Spinal cord (tissue), 10 donors: ENCODE measurements around the gene TECRL. TPM values are rescaled to one million over a fixed set of nuclear protein-coding genes. Genes with fewer than 3 reads are reported as not detected.

Experiments
- DNase-seq, 6 donors: peaks; one replicate each; pipeline versions ENCODE4 v3.0.0 to v3.0.0-alpha.2; 2013 to 2015; ENCODE audit warnings: low spot score in 6 of 6, low read depth in 4 of 6
- H3K27ac ChIP-seq: one replicate; pipeline ENCODE4 v1.5.1; 2013; ENCODE audit warnings: low read depth, low read length, control low read depth
- H3K27me3 ChIP-seq: one replicate; pipeline ENCODE4 v1.6.1; 2013; ENCODE audit warnings: low read length; ENCODE audit not compliant: control insufficient read depth, insufficient read depth
- H3K36me3 ChIP-seq: one replicate; pipeline ENCODE4 v1.6.1; 2013; ENCODE audit warnings: low read length; ENCODE audit not compliant: control insufficient read depth, insufficient read depth
- H3K4me1 ChIP-seq: one replicate; pipeline ENCODE4 v1.6.1; 2013; ENCODE audit warnings: low read length; ENCODE audit not compliant: control insufficient read depth, insufficient read depth
- H3K4me3 ChIP-seq: one replicate; pipeline ENCODE4 v1.5.1; 2013; ENCODE audit warnings: low read depth, low read length, control low read depth
- H3K9me3 ChIP-seq: one replicate; pipeline ENCODE4 v1.6.1; 2013; ENCODE audit warnings: low read length; ENCODE audit not compliant: control insufficient read depth, insufficient read depth
- WGBS: methylation state at CpG from one replicate; pipeline ENCODE4 v1.1.5; 2013; ENCODE audit warnings: missing lambda C conversion rate; ENCODE audit not compliant: insufficient coverage; 5-methylcytosine and 5-hydroxymethylcytosine counted together
- polyA plus RNA-seq, 2 donors: library from polyadenylated mRNA; unstranded; fragments of 120-200 nt; gene quantifications; one replicate each; pipeline ENCODE4 v1.2.1, GENCODE V29; 2013; ENCODE audit not compliant: insufficient read length in 2 of 2
- total RNA-seq, 2 donors: library from RNA; depleted of rRNA in 1 of 2; stranded (reverse); fragments of 120-200 nt in 1 of 2; fragments of >200 nt in 1 of 2; gene quantifications; one replicate each; pipeline versions ENCODE4 v1.2.3 to v1.2.4, GENCODE V29; 2013 to 2014
- donor health status: healthy.

The TECRL gene
- total and polyA plus RNA-seq, 4 donors: 0.06 to 0.08 TPM; not detected in 2

DNA sequence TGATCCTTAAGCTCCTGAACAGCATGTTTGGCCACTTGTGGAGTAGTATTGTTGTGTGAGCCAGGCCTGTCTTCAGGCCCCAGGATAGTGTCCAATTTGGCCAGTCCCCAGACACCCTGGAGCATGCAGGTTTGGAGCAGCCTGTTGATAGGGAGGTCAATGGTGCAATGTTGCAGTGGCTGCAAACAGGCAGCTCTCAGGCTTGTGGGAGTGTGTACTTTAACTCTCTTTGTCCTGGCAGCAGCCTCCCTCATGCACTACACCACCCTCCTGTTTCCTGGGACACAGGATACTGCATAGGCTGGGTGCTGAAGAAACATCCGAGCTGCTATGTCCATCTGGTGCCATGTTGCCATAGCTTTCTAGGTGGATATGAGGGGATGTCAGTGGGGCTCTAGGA lies 24.0 kb downstream of the TECRL start:
- Histone ChIP-seq H3K36me3 (no peaks in the 10 kb centered on the region), H3K27ac (no peak overlapping the region), H3K9me3 (no peaks in the 10 kb centered on the region), H3K4me3 (no peak overlapping the region), H3K27me3 (no peaks in the 10 kb centered on the region), H3K4me1 (no peaks in the 10 kb centered on the region)
- DNase-seq: peak in 1 of 6 donors; percentile 34
- no CpG with 5 or more reads among the region's 1 CpG for WGBS

DNA sequence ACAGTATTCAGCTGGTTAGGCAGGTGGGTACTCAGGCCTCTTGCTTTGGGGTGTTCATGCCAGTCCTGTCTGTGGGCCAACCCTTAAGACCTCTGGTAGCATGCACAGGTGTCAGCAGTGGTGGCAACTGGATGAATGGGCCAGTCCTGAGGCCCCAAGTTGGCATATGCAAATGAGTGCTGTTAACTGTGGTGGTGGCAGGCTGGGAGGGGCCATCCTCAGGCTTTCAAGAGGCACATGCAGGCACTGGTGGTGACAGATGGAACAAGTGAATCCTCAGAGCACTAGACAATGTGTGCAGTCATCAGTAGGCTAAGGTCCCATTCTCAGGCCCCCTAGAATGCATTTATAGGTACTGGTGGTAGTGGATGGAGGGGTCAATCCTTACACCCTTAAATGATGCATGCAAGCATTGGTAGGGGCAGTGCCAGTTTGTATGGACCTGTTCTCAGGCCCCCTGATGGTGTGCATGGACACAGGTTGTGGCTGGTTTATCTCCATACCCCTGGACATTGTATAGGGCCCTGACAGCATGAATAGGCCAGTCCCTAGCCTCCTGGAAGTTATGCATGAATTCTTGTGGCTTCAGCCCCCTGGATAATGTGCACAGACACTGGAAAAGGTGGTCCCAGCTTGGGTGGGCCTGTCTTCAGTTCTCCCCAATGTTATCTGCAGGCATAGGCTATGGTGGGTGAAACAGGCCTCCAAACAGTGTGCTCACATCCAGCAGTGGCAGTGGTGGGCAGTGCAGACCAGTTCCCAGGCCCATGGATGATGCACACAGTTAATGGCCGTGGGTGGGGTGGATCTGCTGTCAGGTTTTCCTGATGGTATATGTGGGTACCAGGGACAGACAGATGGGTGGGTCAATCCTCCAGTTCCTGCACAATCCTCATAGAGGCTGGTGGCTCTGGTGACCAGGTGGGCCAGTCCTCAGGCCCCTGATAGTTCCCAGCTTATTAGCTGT lies 24.7 kb downstream of the TECRL start:
- Histone ChIP-seq H3K9me3 (no peaks in the 10 kb centered on the region), H3K4me3 (no peak overlapping the region), H3K36me3 (no peaks in the 10 kb centered on the region), H3K4me1 (no peaks in the 10 kb centered on the region), H3K27me3 (no peaks in the 10 kb centered on the region), H3K27ac (no peak overlapping the region)
- DNase-seq: no peak
- 100% methylated on average over 1 of the region's 1 CpG for WGBS

GRCh38 chr4:64368741-64369140 lies 40.5 kb downstream of the TECRL start:
- no peaks in the 10 kb centered on the region for H3K4me1 ChIP-seq
- H3K27ac ChIP-seq: no peak overlapping the region
- H3K9me3 ChIP-seq: peaks cover 3% of the 10 kb centered on the region
- DNase-seq: no peak
- no CpG with 5 or more reads among the region's 1 CpG for WGBS
- no peaks in the 10 kb centered on the region for H3K27me3 ChIP-seq
- no peaks in the 10 kb centered on the region for H3K36me3 ChIP-seq
- no peak overlapping the region for H3K4me3 ChIP-seq

- Histone ChIP-seq H3K9me3 (no peaks in the 10 kb centered on the region), H3K4me1 (no peaks in the 10 kb centered on the region), H3K4me3 (no peak overlapping the region), H3K27ac (no peak overlapping the region), H3K27me3 (no peaks in the 10 kb centered on the region), H3K36me3 (no peaks in the 10 kb centered on the region)
- DNase-seq: no peak
Measured at GRCh38 chr4:64361399-64361740, 47.9 kb downstream of the TECRL start.

DNA sequence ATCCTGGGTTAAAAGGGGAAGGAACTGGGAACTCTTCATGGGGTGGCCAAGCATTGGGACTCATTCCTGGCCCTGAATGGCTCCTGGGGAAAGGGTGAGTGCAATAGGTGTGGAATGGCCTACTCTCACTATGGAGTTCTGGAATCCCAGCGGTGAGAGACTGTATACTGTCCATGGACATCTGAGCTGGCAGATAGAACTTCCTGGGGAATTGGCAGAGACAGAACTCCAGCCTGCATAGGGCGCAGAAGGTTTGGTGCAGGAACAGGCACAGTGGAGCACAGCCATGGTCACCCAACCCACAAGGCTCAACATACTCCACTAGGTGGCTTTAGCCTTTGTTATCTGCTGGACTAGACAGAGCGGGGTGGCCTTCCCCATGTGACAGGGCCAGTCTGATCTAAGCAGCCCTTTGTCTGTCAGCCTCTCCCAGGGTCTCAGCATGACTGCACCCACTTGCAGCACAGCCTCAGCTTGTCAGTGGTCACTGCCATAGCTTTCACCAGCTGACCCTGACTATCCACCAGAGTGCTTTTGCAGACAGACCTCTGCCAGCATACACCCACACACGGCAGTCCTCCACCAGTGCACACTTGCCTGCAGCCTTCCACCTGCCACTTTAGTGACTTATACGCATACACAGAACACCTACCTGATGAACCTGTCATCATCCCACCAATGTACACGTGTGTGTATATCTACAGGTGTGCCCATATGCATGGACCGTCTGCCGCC lies 48.4 kb downstream of the TECRL start:
- DNase-seq: no peak
- no peaks in the 10 kb centered on the region for H3K4me1 ChIP-seq
- 97% methylated on average over 8 of the region's 8 CpGs for WGBS
- H3K4me3 ChIP-seq: no peak overlapping the region
- H3K27me3 ChIP-seq: no peaks in the 10 kb centered on the region
- H3K27ac ChIP-seq: no peak overlapping the region
- no peaks in the 10 kb centered on the region for H3K9me3 ChIP-seq
- H3K36me3 ChIP-seq: no peaks in the 10 kb centered on the region

DNA sequence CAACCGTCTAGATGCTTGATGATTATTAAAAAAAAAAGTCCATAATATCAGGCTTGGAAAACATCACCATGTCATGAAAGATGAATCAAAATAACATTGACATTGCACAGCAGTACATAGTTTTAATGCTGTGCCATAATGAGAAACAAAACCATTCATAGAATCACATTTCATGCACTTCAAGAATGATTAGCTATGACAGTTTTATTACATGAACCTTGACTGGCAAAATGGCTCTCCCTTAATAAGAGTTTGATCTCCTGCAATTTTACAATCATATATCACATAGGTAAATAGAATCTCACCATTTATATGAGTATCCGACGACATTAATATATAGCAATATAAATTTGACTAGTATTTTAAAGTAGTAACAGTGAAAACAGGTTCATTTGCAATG lies 49.8 kb downstream of the TECRL start:
- Histone ChIP-seq H3K27ac (no peak overlapping the region), H3K36me3 (no peaks in the 10 kb centered on the region), H3K4me3 (no peak overlapping the region), H3K4me1 (no peaks in the 10 kb centered on the region), H3K9me3 (no peaks in the 10 kb centered on the region), H3K27me3 (no peaks in the 10 kb centered on the region)
- peak in 1 of 6 donors; percentile 53 for DNase-seq
- WGBS: no CpG with 5 or more reads among the region's 3 CpGs

GRCh38 chr4:64353904-64354303 lies 55.3 kb downstream of the TECRL start:
- H3K27ac ChIP-seq: no peak overlapping the region
- H3K4me1 ChIP-seq: no peaks in the 10 kb centered on the region
- no peak overlapping the region for H3K4me3 ChIP-seq
- H3K9me3 ChIP-seq: no peaks in the 10 kb centered on the region
- H3K36me3 ChIP-seq: no peaks in the 10 kb centered on the region
- 86% methylated on average over 2 of the region's 2 CpGs for WGBS
- H3K27me3 ChIP-seq: no peaks in the 10 kb centered on the region
- DNase-seq: no peak

- DNase-seq: peak in 1 of 6 donors; percentile 89
- no peaks in the 10 kb centered on the region for H3K36me3 ChIP-seq
- no peak overlapping the region for H3K4me3 ChIP-seq
- no peaks in the 10 kb centered on the region for H3K4me1 ChIP-seq
- H3K27me3 ChIP-seq: no peaks in the 10 kb centered on the region
- 78% methylated on average over 3 of the region's 3 CpGs for whole genome bisulfite sequencing
- no peaks in the 10 kb centered on the region for H3K9me3 ChIP-seq
- H3K27ac ChIP-seq: no peak overlapping the region
Measured at GRCh38 chr4:64341711-64342110, 67.5 kb downstream of the TECRL start.

- H3K27me3 ChIP-seq: no peaks in the 10 kb centered on the region
- no peaks in the 10 kb centered on the region for H3K36me3 ChIP-seq
- no peak overlapping the region for H3K27ac ChIP-seq
- H3K4me1 ChIP-seq: no peaks in the 10 kb centered on the region
- H3K4me3 ChIP-seq: no peak overlapping the region
- DNase-seq: no peak
- WGBS: 88% methylated on average over 5 of the region's 5 CpGs
- H3K9me3 ChIP-seq: no peaks in the 10 kb centered on the region
Measured at GRCh38 chr4:64340218-64341110, 68.8 kb downstream of the TECRL start.
